GM10248 (cell line): ENCODE measurements around the gene ZNF408.

ENCODE experiments used
- CTCF ChIA-PET: fragments of 300-600 bp; sonication (Branson Sonifier 250); formaldehyde crosslinking; extraction: SDS; loops from one replicate; lab custom pipeline; 2021; ENCODE audit warnings: antibody characterized with exemption; lab: Yijun Ruan, JAX
- POLR2A ChIA-PET: fragments of 350-650 bp; sonication (Branson Sonifier 250); formaldehyde crosslinking; extraction: SDS; loops from one replicate; lab custom pipeline; 2020; ENCODE audit warnings: antibody characterized with exemption; lab: Yijun Ruan, JAX
- DNase-seq: peaks from one replicate; pipeline ENCODE4 v3.0.0; 2012; ENCODE audit errors: extremely low spot score
- CTCF ChIP-seq: IDR thresholded peaks from 2 replicates; pipeline ENCODE4 v1.5.1; 2012; ENCODE audit warnings: mild to moderate bottlenecking, low read depth; ENCODE audit errors: extremely low read depth, missing control alignments, control extremely low read depth

The ZNF408 gene

GRCh38 chr11:46745328-46745727 is 44.5 kb downstream of the ZNF408 start:
- DNase-seq: no peak
- CTCF ChIA-PET: no interaction called here
- TF ChIP-seq CTCF: no peak
- POLR2A ChIA-PET: no interaction called here

- ChIA-PET POLR2A (no interaction called here), CTCF (interaction anchor here (1.7 kb wide), 1 partner anchor 15 kb away, joined by 4 read pairs; no protein-coding TSS in a partner anchor)
- no peak for DNase-seq
- TF ChIP-seq CTCF: no peak
Measured at GRCh38 chr11:46745995-46746394, 45.2 kb downstream of the ZNF408 start.

- TF ChIP-seq CTCF: no peak
- ChIA-PET CTCF (interaction anchor here (1.7 kb wide), 1 partner anchor 14 kb away, joined by 4 read pairs; no protein-coding TSS in a partner anchor), POLR2A (interaction anchor here (0.7 kb wide), 1 partner anchor 43 kb away, joined by 6 read pairs; no protein-coding TSS in a partner anchor)
- DNase-seq: no peak
Measured at GRCh38 chr11:46747150-46747549, 46.3 kb downstream of the ZNF408 start.
